Measurements from ENCODE around the gene SLC6A13. TPM values are rescaled to one million over a fixed set of nuclear protein-coding genes. Genes with fewer than 3 reads are reported as not detected.

The SLC6A13 gene
- total RNA-seq, 1 experiment from 2014 or later, result 0.37 TPM

- TF ChIP-seq RELA (CRISPR knock-in tag; IDR thresholded peaks at IDR 0.05; ENCODE audit: borderline replicate concordance), result no peak
Measured at GRCh38 chr12:233615-233968, 29.0 kb downstream of the SLC6A13 start (continued).

DNA sequence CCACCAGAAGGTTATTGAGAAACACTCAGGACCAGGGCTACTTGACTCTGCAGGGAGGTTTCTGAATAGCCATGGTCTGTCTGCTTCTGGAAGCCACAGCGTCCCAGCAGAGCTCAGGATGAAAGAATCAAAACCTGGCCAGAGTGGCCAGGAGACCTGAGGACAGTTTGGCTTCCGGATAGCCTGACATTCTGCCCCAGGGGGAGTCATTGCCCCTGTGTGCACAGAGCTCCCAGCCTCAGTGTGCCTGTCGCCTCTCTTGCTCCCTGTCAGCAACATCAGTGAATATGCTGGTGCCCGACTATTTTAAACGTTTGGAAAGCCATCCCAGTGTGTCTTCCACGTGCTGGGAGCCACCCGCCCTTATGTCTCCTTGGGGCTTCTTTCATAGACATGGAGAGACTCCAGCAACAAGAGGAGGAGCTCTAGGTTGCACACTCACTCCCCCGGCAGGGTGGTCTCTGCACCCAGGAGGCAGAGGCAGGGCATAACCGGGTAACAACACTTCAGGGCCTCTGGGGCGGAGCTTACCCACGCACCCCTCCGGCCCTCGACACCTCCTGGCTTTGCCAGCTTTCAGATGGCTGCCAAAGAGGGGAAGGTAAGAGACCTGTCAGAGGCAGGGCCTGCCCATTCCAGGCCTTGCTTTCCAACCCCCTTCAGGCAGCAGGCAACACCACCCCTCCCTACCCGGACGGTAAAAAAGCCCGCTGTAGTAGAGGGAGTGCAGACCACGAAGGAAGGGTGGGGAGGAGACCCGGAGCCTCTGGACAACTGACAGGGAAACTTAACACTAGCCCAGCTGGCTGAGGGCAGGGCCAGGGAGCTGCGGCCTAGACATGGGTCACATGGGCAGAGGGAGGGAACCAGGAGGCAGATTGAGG, 29.7 kb downstream of the SLC6A13 start:
- CTCF ChIA-PET, result interaction anchor here (1.0 to 3.2 kb wide), 3 partner anchors 13 to 75 kb away, joined by 3 to 30 read pairs (median 3); no protein-coding TSS in a partner anchor

DNA sequence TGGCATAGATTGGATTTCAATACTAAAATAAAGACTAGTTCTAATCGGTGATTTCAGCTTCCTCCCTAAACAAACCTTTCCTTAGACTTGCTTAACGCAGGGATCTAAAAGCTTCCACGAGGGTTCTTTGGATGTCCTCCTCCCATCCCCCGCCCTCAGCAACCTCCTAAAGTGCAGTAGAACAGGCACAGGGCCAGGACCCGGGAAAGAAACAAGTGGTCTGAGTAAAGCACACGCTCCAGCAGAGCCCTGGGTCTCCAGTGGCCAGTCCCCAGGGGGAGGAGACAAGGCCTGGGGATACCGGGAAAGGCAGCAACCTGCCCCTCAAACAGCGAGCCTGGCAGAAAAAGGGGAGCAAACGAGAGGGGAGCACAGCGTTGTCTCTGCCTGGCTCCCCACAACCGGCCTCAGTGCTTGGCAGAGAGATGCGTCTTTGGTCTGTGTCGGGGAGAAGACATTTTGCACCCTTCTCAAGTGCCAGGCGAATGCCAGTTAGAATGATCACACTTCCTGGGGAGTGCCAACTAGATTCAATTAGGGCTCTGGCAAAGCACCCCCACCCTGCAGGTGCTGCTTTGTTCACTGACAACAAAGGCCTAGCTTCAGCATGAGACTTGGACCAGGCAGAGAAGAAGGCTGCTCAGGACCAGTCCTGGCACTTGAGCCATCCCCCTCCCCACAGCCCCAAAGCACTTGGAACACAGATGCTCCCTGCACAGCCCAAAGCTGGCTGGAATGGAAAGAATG, 31.5 kb downstream of the SLC6A13 start:
- POLR2A ChIA-PET, result no interaction called here
- TF ChIP-seq JUN (CRISPR knock-in tag; IDR thresholded peaks at IDR 0.05) (no peak), ZNF396 (CRISPR knock-in tag; IDR thresholded peaks at IDR 0.05; ENCODE audit: borderline replicate concordance) (no peak), FOXJ3 (CRISPR knock-in tag; IDR thresholded peaks at IDR 0.05; ENCODE audit: borderline replicate concordance) (no peak), TCF7 (CRISPR knock-in tag; IDR thresholded peaks at IDR 0.05; ENCODE audit: low read depth) (no peak), PRDM15 (CRISPR knock-in tag; IDR thresholded peaks at IDR 0.05) (no peak), MLX (CRISPR knock-in tag; IDR thresholded peaks at IDR 0.05) (no peak)
- TF ChIP-seq, protein P1, sequence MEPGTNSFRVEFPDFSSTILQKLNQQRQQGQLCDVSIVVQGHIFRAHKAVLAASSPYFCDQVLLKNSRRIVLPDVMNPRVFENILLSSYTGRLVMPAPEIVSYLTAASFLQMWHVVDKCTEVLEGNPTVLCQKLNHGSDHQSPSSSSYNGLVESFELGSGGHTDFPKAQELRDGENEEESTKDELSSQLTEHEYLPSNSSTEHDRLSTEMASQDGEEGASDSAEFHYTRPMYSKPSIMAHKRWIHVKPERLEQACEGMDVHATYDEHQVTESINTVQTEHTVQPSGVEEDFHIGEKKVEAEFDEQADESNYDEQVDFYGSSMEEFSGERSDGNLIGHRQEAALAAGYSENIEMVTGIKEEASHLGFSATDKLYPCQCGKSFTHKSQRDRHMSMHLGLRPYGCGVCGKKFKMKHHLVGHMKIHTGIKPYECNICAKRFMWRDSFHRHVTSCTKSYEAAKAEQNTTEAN (CRISPR knock-in tag; IDR thresholded peaks at IDR 0.05), result no peak
- peaks cover 13% of the 10 kb centered on the region for H3K27me3 Mint-ChIP-seq (ENCODE audit: low read depth)
- H3K4me1 Mint-ChIP-seq, result peaks cover 13% of the 10 kb centered on the region
- ATAC-seq (0 out of 2 replicates have a peak, but pooled peaks have one; percentile 19), DNase-seq (ENCODE audit: low spot score) (no peak)
- H3K9me3 Mint-ChIP-seq, result peaks cover 14% of the 10 kb centered on the region
- CTCF ChIA-PET, result interaction anchor here (1.5 to 3.3 kb wide), 2 partner anchors 11 to 13 kb away, joined by 3 to 40 read pairs; no protein-coding TSS in a partner anchor
- no peak overlapping the region for H3K4me3 Mint-ChIP-seq
- H3K36me3 Mint-ChIP-seq, result peaks cover 14% of the 10 kb centered on the region
- no peak overlapping the region for H3K27ac Mint-ChIP-seq

More for the DNA sequence above, 29.7 kb downstream of the SLC6A13 start:
- peaks cover 13% of the 10 kb centered on the region for H3K4me1 Mint-ChIP-seq
- H3K9me3 Mint-ChIP-seq, result peaks cover 28% of the 10 kb centered on the region
- H3K36me3 Mint-ChIP-seq, result peaks cover 22% of the 10 kb centered on the region
- POLR2A ChIA-PET, result no interaction called here
- TF ChIP-seq, protein P2, sequence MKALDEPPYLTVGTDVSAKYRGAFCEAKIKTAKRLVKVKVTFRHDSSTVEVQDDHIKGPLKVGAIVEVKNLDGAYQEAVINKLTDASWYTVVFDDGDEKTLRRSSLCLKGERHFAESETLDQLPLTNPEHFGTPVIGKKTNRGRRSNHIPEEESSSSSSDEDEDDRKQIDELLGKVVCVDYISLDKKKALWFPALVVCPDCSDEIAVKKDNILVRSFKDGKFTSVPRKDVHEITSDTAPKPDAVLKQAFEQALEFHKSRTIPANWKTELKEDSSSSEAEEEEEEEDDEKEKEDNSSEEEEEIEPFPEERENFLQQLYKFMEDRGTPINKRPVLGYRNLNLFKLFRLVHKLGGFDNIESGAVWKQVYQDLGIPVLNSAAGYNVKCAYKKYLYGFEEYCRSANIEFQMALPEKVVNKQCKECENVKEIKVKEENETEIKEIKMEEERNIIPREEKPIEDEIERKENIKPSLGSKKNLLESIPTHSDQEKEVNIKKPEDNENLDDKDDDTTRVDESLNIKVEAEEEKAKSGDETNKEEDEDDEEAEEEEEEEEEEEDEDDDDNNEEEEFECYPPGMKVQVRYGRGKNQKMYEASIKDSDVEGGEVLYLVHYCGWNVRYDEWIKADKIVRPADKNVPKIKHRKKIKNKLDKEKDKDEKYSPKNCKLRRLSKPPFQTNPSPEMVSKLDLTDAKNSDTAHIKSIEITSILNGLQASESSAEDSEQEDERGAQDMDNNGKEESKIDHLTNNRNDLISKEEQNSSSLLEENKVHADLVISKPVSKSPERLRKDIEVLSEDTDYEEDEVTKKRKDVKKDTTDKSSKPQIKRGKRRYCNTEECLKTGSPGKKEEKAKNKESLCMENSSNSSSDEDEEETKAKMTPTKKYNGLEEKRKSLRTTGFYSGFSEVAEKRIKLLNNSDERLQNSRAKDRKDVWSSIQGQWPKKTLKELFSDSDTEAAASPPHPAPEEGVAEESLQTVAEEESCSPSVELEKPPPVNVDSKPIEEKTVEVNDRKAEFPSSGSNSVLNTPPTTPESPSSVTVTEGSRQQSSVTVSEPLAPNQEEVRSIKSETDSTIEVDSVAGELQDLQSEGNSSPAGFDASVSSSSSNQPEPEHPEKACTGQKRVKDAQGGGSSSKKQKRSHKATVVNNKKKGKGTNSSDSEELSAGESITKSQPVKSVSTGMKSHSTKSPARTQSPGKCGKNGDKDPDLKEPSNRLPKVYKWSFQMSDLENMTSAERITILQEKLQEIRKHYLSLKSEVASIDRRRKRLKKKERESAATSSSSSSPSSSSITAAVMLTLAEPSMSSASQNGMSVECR (CRISPR knock-in tag; IDR thresholded peaks at IDR 0.05; ENCODE audit: borderline replicate concordance), result no peak
- H3K4me3 Mint-ChIP-seq, result no peak overlapping the region
- peaks cover 16% of the 10 kb centered on the region for H3K27me3 Mint-ChIP-seq (ENCODE audit: low read depth)
- DNase-seq (ENCODE audit: low spot score) (no peak), ATAC-seq (no peak; the same call in 1 of the 2 replicates)
- H3K27ac Mint-ChIP-seq, result no peak overlapping the region

All from WTC11 (cell line).